ENCODE measurements around the gene LCNL1. TPM values are rescaled to one million over a fixed set of nuclear protein-coding genes. Genes with fewer than 3 reads are reported as not detected.

The LCNL1 gene
- total RNA-seq, 1 donor, result not detected

- DNase-seq (ENCODE audit: low read depth in 2 of 3, low spot score in 2 of 3), result no peak
Observed at GRCh38 chr9:136958473-136958872, 24.3 kb upstream of the LCNL1 start.

- DNase-seq (ENCODE audit: low read depth in 2 of 3, low spot score in 2 of 3), result no peak
Observed at GRCh38 chr9:136958898-136959850, 23.6 kb upstream of the LCNL1 start.

GRCh38 chr9:136960212-136960937 lies 22.4 kb upstream of the LCNL1 start:
- DNase-seq (ENCODE audit: low read depth in 2 of 3, low spot score in 2 of 3), result no peak

- no peak for DNase-seq (ENCODE audit: low read depth in 2 of 3, low spot score in 2 of 3)
Observed at GRCh38 chr9:136960938-136961275, 21.9 kb upstream of the LCNL1 start.

GRCh38 chr9:136961279-136962065 lies 21.3 kb upstream of the LCNL1 start:
- no peak for DNase-seq (ENCODE audit: low read depth in 2 of 3, low spot score in 2 of 3)

GRCh38 chr9:136962163-136962562 lies 20.6 kb upstream of the LCNL1 start:
- DNase-seq (ENCODE audit: low read depth in 2 of 3, low spot score in 2 of 3), result no peak

GRCh38 chr9:136962701-136963248 lies 20.0 kb upstream of the LCNL1 start:
- DNase-seq (ENCODE audit: low read depth in 2 of 3, low spot score in 2 of 3), result no peak

GRCh38 chr9:136963341-136963740 lies 19.5 kb upstream of the LCNL1 start:
- DNase-seq (ENCODE audit: low read depth in 2 of 3, low spot score in 2 of 3), result no peak

- DNase-seq (ENCODE audit: low read depth in 2 of 3, low spot score in 2 of 3), result no peak
Observed at GRCh38 chr9:136963751-136964150, 19.0 kb upstream of the LCNL1 start.

GRCh38 chr9:136964171-136964689 lies 18.6 kb upstream of the LCNL1 start:
- no peak for DNase-seq (ENCODE audit: low read depth in 2 of 3, low spot score in 2 of 3)

- DNase-seq (ENCODE audit: low read depth in 2 of 3, low spot score in 2 of 3), result no peak
Observed at GRCh38 chr9:136964833-136965422, 17.9 kb upstream of the LCNL1 start.

- no peak for DNase-seq (ENCODE audit: low read depth in 2 of 3, low spot score in 2 of 3)
Observed at GRCh38 chr9:136965771-136966484, 16.9 kb upstream of the LCNL1 start.

GRCh38 chr9:136968333-136969127 lies 14.3 kb upstream of the LCNL1 start:
- DNase-seq (ENCODE audit: low read depth in 2 of 3, low spot score in 2 of 3), result no peak

GRCh38 chr9:136969150-136969549 lies 13.6 kb upstream of the LCNL1 start:
- DNase-seq (ENCODE audit: low read depth in 2 of 3, low spot score in 2 of 3), result no peak

- DNase-seq (ENCODE audit: low read depth in 2 of 3, low spot score in 2 of 3), result no peak
Observed at GRCh38 chr9:136969774-136970173, 13.0 kb upstream of the LCNL1 start.

- DNase-seq (ENCODE audit: low read depth in 2 of 3, low spot score in 2 of 3), result no peak
Observed at GRCh38 chr9:136970361-136970760, 12.4 kb upstream of the LCNL1 start.

GRCh38 chr9:136971746-136972145 lies 11.0 kb upstream of the LCNL1 start:
- no peak for DNase-seq (ENCODE audit: low read depth in 2 of 3, low spot score in 2 of 3)

- no peak for DNase-seq (ENCODE audit: low read depth in 2 of 3, low spot score in 2 of 3)
Observed at GRCh38 chr9:136972335-136972734, 10.5 kb upstream of the LCNL1 start.

- DNase-seq (ENCODE audit: low read depth in 2 of 3, low spot score in 2 of 3), result no peak
Observed at GRCh38 chr9:136972743-136973142, 10.1 kb upstream of the LCNL1 start.

Measured in hematopoietic multipotent progenitor cell (in vitro differentiated cells).